Endothelial cell of umbilical vein (primary cell): ENCODE data around the gene SLAIN2. TPM values are rescaled to one million over a fixed set of nuclear protein-coding genes. Genes with fewer than 3 reads are reported as not detected.

Experiments used
- BruUV-seq: library from RNA; stranded (reverse); fragments of 400-500 nt; replicated peaks from 2 replicates; lab custom pipeline; 2021; lab: Mats Ljungman, UMichigan
- CTCF ChIA-PET: fragments of 300-600, 350-600 bp; sonication (Branson Sonifier 250); formaldehyde crosslinking; loops from one replicate; lab custom pipeline; 2021; ENCODE audit warnings: antibody characterized with exemption, inconsistent platforms; lab: Charles Lee
- POLR2A ChIA-PET: fragments of 300-600, 350-600 bp; sonication (Branson Sonifier 250); formaldehyde crosslinking; loops from one replicate; lab custom pipeline; 2021; ENCODE audit warnings: antibody characterized with exemption, inconsistent platforms; lab: Charles Lee
- DNase-seq: peaks from one replicate; pipeline ENCODE4 v3.0.0-alpha.2; 2011; ENCODE audit warnings: low read depth, low spot score
- FAIRE-seq: peaks from 2 replicates; lab custom pipeline; 2011; peaks lifted over from hg19 to GRCh38; lab: Jason Lieb, UNC
- H2AFZ ChIP-seq: 2 replicates; pipeline ENCODE4 v1.6.0; 2012; ENCODE audit warnings: low read depth, low read length, control low read depth, inconsistent platforms
- H3K27ac ChIP-seq: 2 replicates; pipeline ENCODE4 v1.5.1; 2011; ENCODE audit warnings: low read depth, mild to moderate bottlenecking, control low read depth, low read length, moderate library complexity; ENCODE audit not compliant: insufficient read depth
- H3K27me3 ChIP-seq, 2 experiments: 2 replicates each; pipeline versions ENCODE4 v1.6.0 to v1.6.1; 2011; ENCODE audit warnings: low read length in 2 of 2, mixed read lengths in 1 of 2; ENCODE audit not compliant: control insufficient read depth in 2 of 2, insufficient read depth in 2 of 2
- H3K36me3 ChIP-seq, 2 experiments: 2 replicates in 1 of 2; 3 replicates in 1 of 2; pipeline ENCODE4 v1.5.1; 2011; ENCODE audit warnings: low read length in 2 of 2, mild to moderate bottlenecking in 1 of 2, moderate library complexity in 1 of 2; ENCODE audit not compliant: control insufficient read depth in 2 of 2, insufficient read depth in 2 of 2; ENCODE audit errors: extremely low read depth in 1 of 2
- H3K4me1 ChIP-seq: 3 replicates; pipeline ENCODE4 v1.5.1; 2011; ENCODE audit warnings: mild to moderate bottlenecking, low read length; ENCODE audit not compliant: control insufficient read depth, insufficient read depth; ENCODE audit errors: extremely low read depth
- H3K4me2 ChIP-seq: 2 replicates; pipeline ENCODE4 v1.6.1; 2011; ENCODE audit warnings: low read length, control low read depth, mixed read lengths; ENCODE audit not compliant: insufficient read depth
- H3K4me3 ChIP-seq, 3 experiments: fragments of 200-600 bp in 1 of 3; sonication (generic), shearing (Covaris generic) in 1 of 3; replicated peaks in 1 of 3; 2 replicates each; pipeline ENCODE4 v1.5.1; 2011 to 2016; ENCODE audit warnings: control low read depth in 3 of 3, low read length in 3 of 3, mild to moderate bottlenecking in 2 of 3, inconsistent platforms in 1 of 3, low read depth in 1 of 3, moderate library complexity in 1 of 3; ENCODE audit not compliant: insufficient read depth in 1 of 3
- H3K79me2 ChIP-seq: 2 replicates; pipeline ENCODE4 v1.6.0; 2012; ENCODE audit warnings: low read length, inconsistent platforms; ENCODE audit not compliant: control insufficient read depth, insufficient read depth
- H3K9ac ChIP-seq: replicated peaks from 2 replicates; pipeline ENCODE3; 2011; ENCODE audit warnings: low read length, control low read depth; ENCODE audit not compliant: insufficient read depth; ENCODE audit errors: extremely low read depth
- H3K9me1 ChIP-seq: replicated peaks from 3 replicates; pipeline ENCODE4 v1.6.0; 2011; ENCODE audit warnings: mild to moderate bottlenecking, low read length; ENCODE audit not compliant: control insufficient read depth, insufficient read depth; ENCODE audit errors: extremely low read depth
- H3K9me3 ChIP-seq: replicated peaks from 2 replicates; pipeline ENCODE4 v1.5.1; 2012; ENCODE audit warnings: low read length, inconsistent platforms; ENCODE audit not compliant: control insufficient read depth, insufficient read depth
- H4K20me1 ChIP-seq: replicated peaks from 2 replicates; pipeline ENCODE3; 2011; ENCODE audit warnings: mild to moderate bottlenecking, low read length; ENCODE audit not compliant: control insufficient read depth, insufficient read depth; ENCODE audit errors: extremely low read depth
- EZH2 ChIP-seq: IDR thresholded peaks from 2 replicates; pipeline ENCODE4 v1.6.1; 2012; ENCODE audit warnings: borderline replicate concordance, low read depth, mild to moderate bottlenecking, moderate library complexity, low read length, inconsistent platforms; ENCODE audit not compliant: severe bottlenecking
- FOS ChIP-seq: IDR thresholded peaks from 2 replicates; pipeline ENCODE4 v1.6.1; 2011; ENCODE audit warnings: mild to moderate bottlenecking, low read length, moderate library complexity, borderline replicate concordance; ENCODE audit not compliant: insufficient read depth
- GATA2 ChIP-seq: IDR thresholded peaks from 2 replicates; pipeline ENCODE4 v1.7.0; 2011; ENCODE audit warnings: low read depth, mild to moderate bottlenecking, moderate library complexity, mixed read lengths, low read length; ENCODE audit not compliant: insufficient read length, insufficient read depth
- JUN ChIP-seq: IDR thresholded peaks from 2 replicates; pipeline ENCODE4 v1.6.1; 2011; ENCODE audit warnings: borderline replicate concordance, low read depth; ENCODE audit not compliant: insufficient read length, insufficient read depth
- MYC ChIP-seq: IDR thresholded peaks from one replicate; pipeline ENCODE4 v1.6.1; 2011; ENCODE audit warnings: mild to moderate bottlenecking, low read depth, low read length
- POLR2A ChIP-seq: IDR thresholded peaks from 2 replicates; pipeline ENCODE4 v1.6.1; 2012; ENCODE audit warnings: low read depth, mild to moderate bottlenecking, control low read depth, low read length
- POLR2AphosphoS5 ChIP-seq: IDR thresholded peaks from 2 replicates; pipeline ENCODE4 v1.6.1; 2012; ENCODE audit warnings: low read depth, mild to moderate bottlenecking, control low read depth, low read length, moderate library complexity; ENCODE audit not compliant: insufficient read depth
- dilution Hi-C: fragments of 300-500 bp; cut with MboI; formaldehyde crosslinking; loops from one replicate; pipeline ENCODE4 v1.15.0; 2019; ENCODE audit warnings: low sequenced_read_pairs; ENCODE audit not compliant: extremely low pct_ligation_motif_present
- intact Hi-C: fragments of 100-400 bp; cut with micrococcal nuclease; formaldehyde crosslinking; loops from one replicate; pipeline ENCODE4 v1.10.0; 2022
- polyA plus RNA-seq, 4 experiments: library from polyadenylated mRNA; depleted of rRNA in 3 of 4; stranded (reverse) in 3 of 4; unstranded in 1 of 4; fragments of >200 nt; gene quantifications; 2 replicates each; pipeline versions ENCODE4 v1.2.1 to v1.2.3, GENCODE V29; 2011 to 2012; ENCODE audit warnings: missing spikeins in 1 of 4
- total RNA-seq: library from RNA; stranded (reverse); gene quantifications from 2 replicates; pipeline ENCODE4 v1.2.3, GENCODE V29; 2021
- TF ChIP-seq, protein P1 (sequence below): IDR thresholded peaks from 2 replicates; pipeline ENCODE4 v1.6.1; 2011; ENCODE audit not compliant: insufficient read depth, insufficient read length
- TF ChIP-seq, protein P2 (sequence below), 2 donors: IDR thresholded peaks; 1 replicate in 1 of 2; 2 replicates in 1 of 2; pipeline ENCODE4 v1.5.1; 2011; ENCODE audit warnings: low read length in 2 of 2, mild to moderate bottlenecking in 2 of 2, moderate library complexity in 2 of 2, control low read depth in 1 of 2, inconsistent platforms in 1 of 2, low read depth in 1 of 2; ENCODE audit not compliant: insufficient read depth in 1 of 2; ENCODE audit errors: extremely low read depth in 1 of 2

Gene SLAIN2
- total and polyA plus RNA-seq, 2 donors (not counting 3 experiments of a cell fraction or from before 2014, with no cell fraction given), result 27.4 to 49.5 TPM

DNA sequence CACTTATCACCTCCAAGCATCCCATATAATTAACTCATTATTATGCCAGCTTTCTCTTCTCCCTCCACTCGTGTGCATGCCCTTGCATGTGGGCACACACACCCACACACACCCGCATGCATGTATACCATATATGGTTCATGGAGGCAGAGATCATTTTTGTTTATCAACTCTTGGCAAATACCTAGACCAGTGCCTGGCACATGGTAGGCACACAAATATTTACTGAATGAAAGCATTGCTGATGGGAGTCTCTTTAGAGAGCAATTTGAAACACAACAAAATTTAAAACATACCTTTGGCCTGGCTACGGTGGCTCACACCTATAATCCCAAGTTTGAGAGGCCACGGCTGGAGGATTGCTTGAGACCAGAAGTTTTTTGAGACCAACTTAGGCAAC, 90.7 kb downstream of the SLAIN2 start:
- Histone ChIP-seq H3K9me1 (no peaks in the 10 kb centered on the region), H3K9ac (no peak overlapping the region), H3K27me3 (no peaks in the 10 kb centered on the region), H3K36me3 (no peaks in the 10 kb centered on the region), H3K4me2 (no peak overlapping the region), H2AFZ (no peak overlapping the region), H4K20me1 (no peaks in the 10 kb centered on the region), H3K4me1 (no peaks in the 10 kb centered on the region), H3K4me3 (no peak overlapping the region), H3K9me3 (no peaks in the 10 kb centered on the region), H3K27ac (no peak overlapping the region), H3K79me2 (no peaks in the 10 kb centered on the region)
- TF ChIP-seq, protein P1, sequence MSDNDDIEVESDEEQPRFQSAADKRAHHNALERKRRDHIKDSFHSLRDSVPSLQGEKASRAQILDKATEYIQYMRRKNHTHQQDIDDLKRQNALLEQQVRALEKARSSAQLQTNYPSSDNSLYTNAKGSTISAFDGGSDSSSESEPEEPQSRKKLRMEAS, result no peak
- TF ChIP-seq POLR2AphosphoS5, result no peak
- TF ChIP-seq POLR2A, result no peak
- TF ChIP-seq FOS, result no peak
- TF ChIP-seq GATA2, result no peak
- no peak for TF ChIP-seq JUN
- no peak for TF ChIP-seq MYC
- TF ChIP-seq, protein P2, sequence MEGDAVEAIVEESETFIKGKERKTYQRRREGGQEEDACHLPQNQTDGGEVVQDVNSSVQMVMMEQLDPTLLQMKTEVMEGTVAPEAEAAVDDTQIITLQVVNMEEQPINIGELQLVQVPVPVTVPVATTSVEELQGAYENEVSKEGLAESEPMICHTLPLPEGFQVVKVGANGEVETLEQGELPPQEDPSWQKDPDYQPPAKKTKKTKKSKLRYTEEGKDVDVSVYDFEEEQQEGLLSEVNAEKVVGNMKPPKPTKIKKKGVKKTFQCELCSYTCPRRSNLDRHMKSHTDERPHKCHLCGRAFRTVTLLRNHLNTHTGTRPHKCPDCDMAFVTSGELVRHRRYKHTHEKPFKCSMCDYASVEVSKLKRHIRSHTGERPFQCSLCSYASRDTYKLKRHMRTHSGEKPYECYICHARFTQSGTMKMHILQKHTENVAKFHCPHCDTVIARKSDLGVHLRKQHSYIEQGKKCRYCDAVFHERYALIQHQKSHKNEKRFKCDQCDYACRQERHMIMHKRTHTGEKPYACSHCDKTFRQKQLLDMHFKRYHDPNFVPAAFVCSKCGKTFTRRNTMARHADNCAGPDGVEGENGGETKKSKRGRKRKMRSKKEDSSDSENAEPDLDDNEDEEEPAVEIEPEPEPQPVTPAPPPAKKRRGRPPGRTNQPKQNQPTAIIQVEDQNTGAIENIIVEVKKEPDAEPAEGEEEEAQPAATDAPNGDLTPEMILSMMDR (IDR thresholded peaks at IDR 0.05; ENCODE audit: extremely low read depth in 1 of 2, insufficient read depth in 1 of 2, low read depth in 1 of 2, low read length in 2 of 2), result no peak
- TF ChIP-seq EZH2, result no peak
- no peak for DNase-seq
- POLR2A ChIA-PET, result no interaction called here
- intact Hi-C loops (no loop called here), dilution Hi-C loops (no loop called here)
- no peak for FAIRE-seq
- CTCF ChIA-PET, result interaction anchor here (1.3 kb wide), 1 partner anchor 10 kb away, joined by 4 read pairs; no protein-coding TSS in a partner anchor
- no TSS peak for BruUV-seq
